Trophoblast cell (in vitro differentiated cells and primary cell): Measurements from ENCODE around the gene SVIP.

Experiments used
- DNase-seq, 2 donors: peaks; one replicate each; pipeline ENCODE4 v3.0.0-alpha.2; 2016
- H2AFZ ChIP-seq: 2 replicates; pipeline ENCODE4 v1.6.1; 2013; ENCODE audit warnings: low read length, moderate library complexity, mild to moderate bottlenecking; ENCODE audit not compliant: insufficient read depth, poor library complexity
- H2AK5ac ChIP-seq: 2 replicates; pipeline ENCODE4 v1.6.1; 2013; ENCODE audit warnings: mild to moderate bottlenecking, low read length
- H2BK120ac ChIP-seq: 2 replicates; pipeline ENCODE4 v1.6.1; 2013; ENCODE audit warnings: low read length, mild to moderate bottlenecking, moderate library complexity; ENCODE audit not compliant: insufficient read depth, poor library complexity
- H2BK12ac ChIP-seq: 2 replicates; pipeline ENCODE4 v1.6.1; 2013; ENCODE audit warnings: mild to moderate bottlenecking, low read length, moderate library complexity
- H2BK5ac ChIP-seq: 2 replicates; pipeline ENCODE4 v1.6.1; 2013; ENCODE audit warnings: low read length, low read depth, moderate library complexity, mild to moderate bottlenecking; ENCODE audit not compliant: poor library complexity
- H3K14ac ChIP-seq: 2 replicates; pipeline ENCODE4 v1.6.1; 2013; ENCODE audit warnings: mild to moderate bottlenecking, low read length
- H3K18ac ChIP-seq: 2 replicates; pipeline ENCODE4 v1.6.1; 2013; ENCODE audit warnings: mild to moderate bottlenecking, low read length
- H3K23ac ChIP-seq: 2 replicates; pipeline ENCODE4 v1.6.1; 2013; ENCODE audit warnings: low read length
- H3K27ac ChIP-seq: 2 replicates; pipeline ENCODE4 v1.5.1; 2013; ENCODE audit warnings: low read depth, mild to moderate bottlenecking, inconsistent platforms, low read length, moderate library complexity
- H3K27me3 ChIP-seq: 2 replicates; pipeline ENCODE4 v1.6.1; 2013; ENCODE audit warnings: inconsistent platforms, mild to moderate bottlenecking, low read length, moderate library complexity; ENCODE audit not compliant: insufficient read depth
- H3K36me3 ChIP-seq, 2 experiments: 1 replicate in 1 of 2; 2 replicates in 1 of 2; pipeline ENCODE4 v1.6.1; 2013; ENCODE audit warnings: low read length in 2 of 2, mild to moderate bottlenecking in 2 of 2, moderate library complexity in 1 of 2; ENCODE audit not compliant: insufficient read depth in 2 of 2, control insufficient read depth in 1 of 2
- H3K4ac ChIP-seq: 2 replicates; pipeline ENCODE4 v1.6.1; 2013; ENCODE audit warnings: low read depth, mild to moderate bottlenecking, low read length, moderate library complexity
- H3K4me1 ChIP-seq, 2 experiments: 1 replicate in 1 of 2; 2 replicates in 1 of 2; pipeline ENCODE4 v1.6.1; 2013; ENCODE audit warnings: low read length in 2 of 2, mild to moderate bottlenecking in 2 of 2, moderate library complexity in 1 of 2; ENCODE audit not compliant: insufficient read depth in 2 of 2, control insufficient read depth in 1 of 2
- H3K4me2 ChIP-seq: 2 replicates; pipeline ENCODE4 v1.6.1; 2013; ENCODE audit warnings: inconsistent platforms, mild to moderate bottlenecking, low read length, moderate library complexity
- H3K4me3 ChIP-seq: 2 replicates; pipeline ENCODE4 v1.5.1; 2013; ENCODE audit warnings: mild to moderate bottlenecking, low read depth, low read length, inconsistent platforms
- H3K79me1 ChIP-seq: one replicate; pipeline ENCODE4 v1.6.1; 2013; ENCODE audit warnings: low read length
- H3K79me2 ChIP-seq: 2 replicates; pipeline ENCODE4 v1.6.1; 2013; ENCODE audit warnings: low read length, mild to moderate bottlenecking; ENCODE audit not compliant: control insufficient read depth, insufficient read depth, poor library complexity
- H3K9ac ChIP-seq: 2 replicates; pipeline ENCODE4 v1.6.1; 2013; ENCODE audit warnings: mild to moderate bottlenecking, low read length
- H3K9me3 ChIP-seq: 2 replicates; pipeline ENCODE4 v1.6.1; 2013; ENCODE audit warnings: low read depth, mild to moderate bottlenecking, control low read depth, inconsistent platforms, low read length; ENCODE audit not compliant: insufficient read depth
- H4K12ac ChIP-seq: 2 replicates; pipeline ENCODE4 v1.6.1; 2013; ENCODE audit warnings: low read depth, mild to moderate bottlenecking, low read length, moderate library complexity
- H4K8ac ChIP-seq: 2 replicates; pipeline ENCODE4 v1.6.1; 2013; ENCODE audit warnings: low read depth, mild to moderate bottlenecking, low read length, moderate library complexity
- H4K91ac ChIP-seq: one replicate; pipeline ENCODE4 v1.6.1; 2013; ENCODE audit warnings: low read depth, mild to moderate bottlenecking, low read length, moderate library complexity
- WGBS: extraction: QIAGEN DNeasy Blood & Tissue Kit; methylation state at CpG from one replicate; pipeline ENCODE4 v1.1.7; 2013; ENCODE audit warnings: missing lambda C conversion rate; ENCODE audit not compliant: insufficient read length, insufficient coverage; ENCODE audit errors: extremely low coverage; 5-methylcytosine and 5-hydroxymethylcytosine counted together

Gene SVIP

DNA sequence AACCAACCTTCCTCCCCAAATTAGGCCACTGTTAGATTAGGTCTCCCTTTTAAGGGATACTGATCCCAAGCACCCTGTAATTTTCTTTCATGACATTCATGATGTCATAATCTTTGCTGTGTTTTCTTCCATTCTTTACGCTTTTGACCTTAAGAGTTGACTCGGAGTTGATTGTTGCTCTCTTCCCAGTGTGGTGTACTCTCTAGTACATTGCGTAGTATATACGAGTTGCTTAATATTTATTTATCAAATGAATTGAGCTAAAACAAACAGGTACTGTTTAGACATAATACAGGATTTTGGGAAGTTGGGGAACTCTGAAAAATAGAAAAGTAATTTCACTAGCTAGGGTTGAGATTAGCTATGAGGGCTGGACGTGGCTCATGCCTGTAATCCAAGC, 49.8 kb downstream of the SVIP start:
- H2BK5ac ChIP-seq: no peak overlapping the region

DNA sequence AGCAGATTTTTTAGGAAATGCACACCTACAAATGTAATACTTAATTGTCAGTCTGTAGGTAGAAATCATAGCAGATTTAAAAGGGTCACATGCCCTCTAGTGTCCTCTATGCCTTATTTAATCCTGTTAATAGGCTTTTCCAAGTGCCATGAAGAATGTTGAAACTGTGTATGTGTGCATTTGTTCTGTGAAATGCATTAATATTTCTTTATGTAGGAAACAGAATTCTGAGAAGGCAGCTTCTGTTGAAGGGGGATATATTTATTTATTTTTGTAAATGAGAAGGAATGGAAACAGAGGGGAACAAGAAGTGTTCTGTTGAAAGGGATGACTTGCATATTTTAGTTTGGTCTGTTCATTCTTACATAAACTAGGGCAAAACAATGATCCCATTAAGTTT, 51.0 kb downstream of the SVIP start:
- no peak overlapping the region for H3K18ac ChIP-seq
- no peak overlapping the region for H3K9ac ChIP-seq
- no peak overlapping the region for H3K23ac ChIP-seq
- H2BK12ac ChIP-seq: no peak overlapping the region
- H3K4ac ChIP-seq: no peak overlapping the region
- H3K27ac ChIP-seq: no peak overlapping the region
- no peak overlapping the region for H3K14ac ChIP-seq
- no peaks in the 10 kb centered on the region for H3K9me3 ChIP-seq
- H3K79me1 ChIP-seq: no peaks in the 10 kb centered on the region
- no peak overlapping the region for H2AFZ ChIP-seq
- no peak overlapping the region for H4K91ac ChIP-seq
- no peak overlapping the region for H3K4me3 ChIP-seq
- H3K4me2 ChIP-seq: no peak overlapping the region
- H2AK5ac ChIP-seq: no peak overlapping the region
- no peaks in the 10 kb centered on the region for H3K36me3 ChIP-seq
- no peak overlapping the region for H4K8ac ChIP-seq
- H2BK120ac ChIP-seq: no peak overlapping the region
- no peak overlapping the region for H4K12ac ChIP-seq
- no peaks in the 10 kb centered on the region for H3K79me2 ChIP-seq
- no peaks in the 10 kb centered on the region for H3K4me1 ChIP-seq
- DNase-seq: no peak
- H2BK5ac ChIP-seq: no peak overlapping the region
- no peaks in the 10 kb centered on the region for H3K27me3 ChIP-seq

More for the DNA sequence above, 49.8 kb downstream of the SVIP start:
- no peak overlapping the region for H3K27ac ChIP-seq
- H3K4me2 ChIP-seq: no peak overlapping the region
- no peaks in the 10 kb centered on the region for H3K36me3 ChIP-seq
- no peak overlapping the region for H3K14ac ChIP-seq
- DNase-seq: no peak
- H4K91ac ChIP-seq: no peak overlapping the region
- H3K9ac ChIP-seq: no peak overlapping the region
- H2AFZ ChIP-seq: no peak overlapping the region
- no peaks in the 10 kb centered on the region for H3K79me1 ChIP-seq
- H3K27me3 ChIP-seq: no peaks in the 10 kb centered on the region
- no peak overlapping the region for H3K18ac ChIP-seq
- no peak overlapping the region for H3K23ac ChIP-seq
- no peak overlapping the region for H2BK12ac ChIP-seq
- no peaks in the 10 kb centered on the region for H3K4me1 ChIP-seq
- no peak overlapping the region for H2AK5ac ChIP-seq
- no peak overlapping the region for H4K8ac ChIP-seq
- H3K4me3 ChIP-seq: no peak overlapping the region
- no peak overlapping the region for H3K4ac ChIP-seq
- no CpG with 5 or more reads among the region's 5 CpGs for WGBS
- H3K79me2 ChIP-seq: no peaks in the 10 kb centered on the region
- no peak overlapping the region for H4K12ac ChIP-seq
- H3K9me3 ChIP-seq: no peaks in the 10 kb centered on the region
- H2BK120ac ChIP-seq: no peak overlapping the region

DNA sequence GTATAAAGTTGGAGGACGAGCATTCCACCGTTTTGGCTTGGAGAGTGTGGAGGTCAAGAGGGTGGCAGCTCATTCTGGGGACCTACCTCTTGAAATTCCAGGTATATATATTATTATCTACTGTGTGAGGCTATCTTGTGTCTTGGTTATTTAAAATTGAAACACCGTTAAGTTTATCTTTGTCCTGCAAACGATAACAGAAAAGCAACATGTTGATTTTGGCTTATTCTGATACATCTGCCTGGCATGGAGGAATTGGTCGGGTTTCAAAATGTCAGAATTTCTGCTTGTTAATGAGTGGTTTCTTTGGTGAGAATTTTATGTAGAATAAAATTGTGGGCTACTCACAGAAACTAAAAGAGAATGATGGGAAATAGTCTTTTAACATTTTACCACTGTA, 54.4 kb downstream of the SVIP start:
- H4K12ac ChIP-seq: no peak overlapping the region
- no peak overlapping the region for H4K8ac ChIP-seq
- no peaks in the 10 kb centered on the region for H3K79me1 ChIP-seq
- H2BK120ac ChIP-seq: no peak overlapping the region
- no peak overlapping the region for H3K4ac ChIP-seq
- no peak overlapping the region for H2BK5ac ChIP-seq
- no peak overlapping the region for H4K91ac ChIP-seq
- H3K27ac ChIP-seq: no peak overlapping the region
- 100% methylated on average over 1 of the region's 5 CpGs for whole genome bisulfite sequencing
- H3K36me3 ChIP-seq: no peaks in the 10 kb centered on the region
- no peaks in the 10 kb centered on the region for H3K27me3 ChIP-seq
- H3K4me2 ChIP-seq: no peak overlapping the region
- H3K79me2 ChIP-seq: no peaks in the 10 kb centered on the region
- H3K23ac ChIP-seq: no peak overlapping the region
- no peaks in the 10 kb centered on the region for H3K4me1 ChIP-seq
- no peak overlapping the region for H2AK5ac ChIP-seq
- DNase-seq: no peak
- no peak overlapping the region for H3K14ac ChIP-seq
- no peak overlapping the region for H3K9ac ChIP-seq
- no peaks in the 10 kb centered on the region for H3K9me3 ChIP-seq
- no peak overlapping the region for H2BK12ac ChIP-seq
- H3K18ac ChIP-seq: no peak overlapping the region
- no peak overlapping the region for H2AFZ ChIP-seq
- H3K4me3 ChIP-seq: no peak overlapping the region

DNA sequence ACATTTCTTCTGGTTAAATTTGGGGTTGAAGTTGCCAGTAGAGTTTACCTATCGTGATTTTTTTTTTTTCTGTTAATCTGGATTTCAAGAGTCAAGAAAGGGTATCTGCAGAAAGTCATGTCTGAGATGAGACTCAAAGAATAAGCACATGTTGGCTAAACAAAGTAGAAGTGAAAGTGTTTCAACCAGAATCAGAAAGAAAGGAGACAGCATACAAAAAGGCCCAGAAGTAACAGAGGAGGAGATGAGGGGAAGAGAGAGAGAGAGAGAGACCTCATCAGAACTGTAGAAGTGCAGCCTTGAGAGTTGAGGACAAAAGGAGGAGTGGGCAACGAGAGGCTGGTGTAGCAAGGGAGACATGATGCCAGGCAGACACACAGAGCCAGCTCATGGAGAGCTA, 54.9 kb downstream of the SVIP start:
- Histone ChIP-seq H2BK5ac (no peak overlapping the region), H2BK120ac (no peak overlapping the region), H3K9ac (no peak overlapping the region), H3K4me2 (no peak overlapping the region), H3K79me1 (no peaks in the 10 kb centered on the region), H3K9me3 (no peaks in the 10 kb centered on the region), H2BK12ac (no peak overlapping the region), H3K27me3 (no peaks in the 10 kb centered on the region), H3K79me2 (no peaks in the 10 kb centered on the region), H3K4ac (no peak overlapping the region), H3K4me3 (no peak overlapping the region), H4K8ac (no peak overlapping the region), H4K12ac (no peak overlapping the region), H4K91ac (no peak overlapping the region), H3K36me3 (no peaks in the 10 kb centered on the region), H3K18ac (no peak overlapping the region), H3K4me1 (no peaks in the 10 kb centered on the region), H3K27ac (no peak overlapping the region), H2AFZ (no peak overlapping the region), H3K14ac (no peak overlapping the region), H2AK5ac (no peak overlapping the region), H3K23ac (no peak overlapping the region)
- WGBS: no CpG with 5 or more reads among the region's 2 CpGs
- no peak for DNase-seq

DNA sequence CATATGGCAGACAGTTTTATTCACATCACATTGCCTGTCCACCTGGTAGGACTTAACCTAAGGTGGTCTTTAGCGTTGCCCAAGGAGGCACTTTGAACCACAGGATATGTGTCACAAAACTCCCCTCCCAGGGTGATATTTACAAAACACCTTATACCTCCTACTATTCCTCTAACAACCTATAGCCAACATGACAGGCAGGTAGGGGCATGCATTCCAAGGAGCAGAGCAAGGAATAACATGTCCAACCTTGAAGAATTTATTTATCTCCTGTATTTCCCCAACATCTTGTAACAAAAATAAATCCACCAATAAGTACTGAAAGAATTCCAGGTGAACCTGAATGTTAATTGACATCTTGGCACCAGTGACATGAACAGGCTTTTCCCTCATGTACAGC, 60.5 kb downstream of the SVIP start:
- no peak overlapping the region for H2BK5ac ChIP-seq
- no peak overlapping the region for H3K18ac ChIP-seq
- no peak overlapping the region for H3K4me2 ChIP-seq
- H3K27ac ChIP-seq: no peak overlapping the region
- no peaks in the 10 kb centered on the region for H3K36me3 ChIP-seq
- no peaks in the 10 kb centered on the region for H3K79me2 ChIP-seq
- H3K23ac ChIP-seq: peak overlapping the region; percentile 66
- no peak overlapping the region for H3K4me3 ChIP-seq
- no peaks in the 10 kb centered on the region for H3K9me3 ChIP-seq
- no peak overlapping the region for H2AK5ac ChIP-seq
- no peak overlapping the region for H4K91ac ChIP-seq
- no peak overlapping the region for H4K8ac ChIP-seq
- no peak for DNase-seq
- H3K14ac ChIP-seq: no peak overlapping the region
- WGBS: no CpG with 5 or more reads among the region's 1 CpG
- H3K4ac ChIP-seq: no peak overlapping the region
- no peaks in the 10 kb centered on the region for H3K4me1 ChIP-seq
- no peak overlapping the region for H2BK120ac ChIP-seq
- H2AFZ ChIP-seq: no peak overlapping the region
- no peak overlapping the region for H2BK12ac ChIP-seq
- H4K12ac ChIP-seq: no peak overlapping the region
- H3K79me1 ChIP-seq: no peaks in the 10 kb centered on the region
- no peak overlapping the region for H3K9ac ChIP-seq
- no peaks in the 10 kb centered on the region for H3K27me3 ChIP-seq
